Endothelial cell of umbilical vein (primary cell): Measurements from ENCODE around the gene GRM8.

Source experiments
- CTCF ChIP-seq, 2 donors: IDR thresholded peaks; 1 replicate in 1 of 2; 2 replicates in 1 of 2; pipeline ENCODE4 v1.5.1; 2011; ENCODE audit warnings: low read length in 2 of 2, mild to moderate bottlenecking in 2 of 2, moderate library complexity in 2 of 2, control low read depth in 1 of 2, inconsistent platforms in 1 of 2, low read depth in 1 of 2; ENCODE audit not compliant: insufficient read depth in 1 of 2; ENCODE audit errors: extremely low read depth in 1 of 2
- EZH2 ChIP-seq: IDR thresholded peaks from 2 replicates; pipeline ENCODE4 v1.6.1; 2012; ENCODE audit warnings: borderline replicate concordance, low read depth, mild to moderate bottlenecking, moderate library complexity, low read length, inconsistent platforms; ENCODE audit not compliant: severe bottlenecking
- GATA2 ChIP-seq: IDR thresholded peaks from 2 replicates; pipeline ENCODE4 v1.7.0; 2011; ENCODE audit warnings: low read depth, mild to moderate bottlenecking, moderate library complexity, mixed read lengths, low read length; ENCODE audit not compliant: insufficient read length, insufficient read depth
- JUN ChIP-seq: IDR thresholded peaks from 2 replicates; pipeline ENCODE4 v1.6.1; 2011; ENCODE audit warnings: borderline replicate concordance, low read depth; ENCODE audit not compliant: insufficient read length, insufficient read depth
- POLR2A ChIP-seq: IDR thresholded peaks from 2 replicates; pipeline ENCODE4 v1.6.1; 2012; ENCODE audit warnings: low read depth, mild to moderate bottlenecking, control low read depth, low read length
- POLR2AphosphoS5 ChIP-seq: IDR thresholded peaks from 2 replicates; pipeline ENCODE4 v1.6.1; 2012; ENCODE audit warnings: low read depth, mild to moderate bottlenecking, control low read depth, low read length, moderate library complexity; ENCODE audit not compliant: insufficient read depth
- TF ChIP-seq, protein P1 (sequence below): IDR thresholded peaks from 2 replicates; pipeline ENCODE4 v1.6.1; 2011; ENCODE audit not compliant: insufficient read depth, insufficient read length

- no peak for TF ChIP-seq CTCF (IDR thresholded peaks at IDR 0.05; ENCODE audit: extremely low read depth in 1 of 2, insufficient read depth in 1 of 2, low read depth in 1 of 2, low read length in 2 of 2)
- no peak for TF ChIP-seq POLR2AphosphoS5
- TF ChIP-seq JUN, result no peak
- TF ChIP-seq GATA2, result no peak
- no peak for TF ChIP-seq EZH2
- no peak for TF ChIP-seq POLR2A
- TF ChIP-seq, protein P1, sequence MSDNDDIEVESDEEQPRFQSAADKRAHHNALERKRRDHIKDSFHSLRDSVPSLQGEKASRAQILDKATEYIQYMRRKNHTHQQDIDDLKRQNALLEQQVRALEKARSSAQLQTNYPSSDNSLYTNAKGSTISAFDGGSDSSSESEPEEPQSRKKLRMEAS, result no peak
Measured at GRCh38 chr7:126398285-126398684, 854.5 kb downstream of the GRM8 start.
